Measurements from ENCODE around the gene DPH1. TPM values are rescaled to one million over a fixed set of nuclear protein-coding genes. Genes with fewer than 3 reads are reported as not detected.

Gene DPH1
- total RNA-seq, 4 donors from 2014 or later, result 58.7 to 115 (median 66.3) TPM

DNA sequence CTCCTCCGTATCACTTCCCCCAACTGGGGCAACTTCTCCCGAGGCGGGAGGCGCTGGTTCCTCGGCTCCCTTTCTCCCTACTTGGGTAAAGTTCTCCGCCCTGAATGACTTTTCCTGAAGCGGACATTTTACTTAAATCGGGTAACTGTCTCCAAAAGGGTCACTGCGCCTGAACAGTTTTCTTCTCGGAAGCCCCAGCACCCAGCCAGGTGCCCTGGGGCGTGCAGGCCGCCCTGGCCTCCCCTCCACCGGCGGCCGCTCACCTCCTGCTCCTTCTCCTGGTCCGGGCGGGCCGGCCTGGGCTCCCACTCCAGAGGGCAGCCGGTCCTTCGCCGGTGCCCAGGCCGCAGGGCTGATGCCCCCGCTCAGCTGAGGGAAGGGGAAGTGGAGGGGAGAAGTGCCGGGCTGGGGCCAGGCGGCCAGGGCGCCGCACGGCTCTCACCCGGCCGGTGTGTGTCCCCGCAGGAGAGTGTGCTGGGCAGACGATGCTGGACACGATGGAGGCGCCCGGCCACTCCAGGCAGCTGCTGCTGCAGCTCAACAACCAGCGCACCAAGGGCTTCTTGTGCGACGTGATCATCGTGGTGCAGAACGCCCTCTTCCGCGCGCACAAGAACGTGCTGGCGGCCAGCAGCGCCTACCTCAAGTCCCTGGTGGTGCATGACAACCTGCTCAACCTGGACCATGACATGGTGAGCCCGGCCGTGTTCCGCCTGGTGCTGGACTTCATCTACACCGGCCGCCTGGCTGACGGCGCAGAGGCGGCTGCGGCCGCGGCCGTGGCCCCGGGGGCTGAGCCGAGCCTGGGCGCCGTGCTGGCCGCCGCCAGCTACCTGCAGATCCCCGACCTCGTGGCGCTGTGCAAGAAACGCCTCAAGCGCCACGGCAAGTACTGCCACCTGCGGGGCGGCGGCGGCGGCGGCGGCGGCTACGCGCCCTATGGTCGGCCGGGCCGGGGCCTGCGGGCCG lies 26.5 kb downstream of the DPH1 start:
- 45% methylated on average over 43 of the region's 85 CpGs for WGBS
- H3K36me3 ChIP-seq, result peaks cover 10% of the 10 kb centered on the region
- peak overlapping the region; percentile 65 for H3K4me3 ChIP-seq
- H3K9me3 ChIP-seq, result no peaks in the 10 kb centered on the region
- H3K27me3 ChIP-seq, result peaks cover 20% of the 10 kb centered on the region
- peaks cover 81% of the 10 kb centered on the region for H3K4me1 ChIP-seq
- peak in 1 of 2 donors; percentile 64 for DNase-seq (ENCODE audit: low spot score in 2 of 2)
- peak overlapping the region; percentile 85 for H3K27ac ChIP-seq
- TF ChIP-seq EP300 (IDR thresholded peaks at IDR 0.05) (no peak), POLR2AphosphoS5 (IDR thresholded peaks at IDR 0.05) (peak in 1 of 3 donors; percentile 9)

DNA sequence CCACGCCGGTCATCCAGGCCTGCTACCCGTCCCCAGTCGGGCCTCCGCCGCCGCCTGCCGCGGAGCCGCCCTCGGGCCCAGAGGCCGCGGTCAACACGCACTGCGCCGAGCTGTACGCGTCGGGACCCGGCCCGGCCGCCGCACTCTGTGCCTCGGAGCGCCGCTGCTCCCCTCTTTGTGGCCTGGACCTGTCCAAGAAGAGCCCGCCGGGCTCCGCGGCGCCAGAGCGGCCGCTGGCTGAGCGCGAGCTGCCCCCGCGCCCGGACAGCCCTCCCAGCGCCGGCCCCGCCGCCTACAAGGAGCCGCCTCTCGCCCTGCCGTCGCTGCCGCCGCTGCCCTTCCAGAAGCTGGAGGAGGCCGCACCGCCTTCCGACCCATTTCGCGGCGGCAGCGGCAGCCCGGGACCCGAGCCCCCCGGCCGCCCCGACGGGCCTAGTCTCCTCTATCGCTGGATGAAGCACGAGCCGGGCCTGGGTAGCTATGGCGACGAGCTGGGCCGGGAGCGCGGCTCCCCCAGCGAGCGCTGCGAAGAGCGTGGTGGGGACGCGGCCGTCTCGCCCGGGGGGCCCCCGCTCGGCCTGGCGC lies 27.3 kb downstream of the DPH1 start:
- WGBS, result 54% methylated on average over 13 of the region's 81 CpGs
- peaks cover 19% of the 10 kb centered on the region for H3K27me3 ChIP-seq
- TF ChIP-seq EP300 (IDR thresholded peaks at IDR 0.05) (no peak), CTCF (IDR thresholded peaks at IDR 0.05) (no peak), POLR2A (IDR thresholded peaks at IDR 0.05) (no peak)

DNA sequence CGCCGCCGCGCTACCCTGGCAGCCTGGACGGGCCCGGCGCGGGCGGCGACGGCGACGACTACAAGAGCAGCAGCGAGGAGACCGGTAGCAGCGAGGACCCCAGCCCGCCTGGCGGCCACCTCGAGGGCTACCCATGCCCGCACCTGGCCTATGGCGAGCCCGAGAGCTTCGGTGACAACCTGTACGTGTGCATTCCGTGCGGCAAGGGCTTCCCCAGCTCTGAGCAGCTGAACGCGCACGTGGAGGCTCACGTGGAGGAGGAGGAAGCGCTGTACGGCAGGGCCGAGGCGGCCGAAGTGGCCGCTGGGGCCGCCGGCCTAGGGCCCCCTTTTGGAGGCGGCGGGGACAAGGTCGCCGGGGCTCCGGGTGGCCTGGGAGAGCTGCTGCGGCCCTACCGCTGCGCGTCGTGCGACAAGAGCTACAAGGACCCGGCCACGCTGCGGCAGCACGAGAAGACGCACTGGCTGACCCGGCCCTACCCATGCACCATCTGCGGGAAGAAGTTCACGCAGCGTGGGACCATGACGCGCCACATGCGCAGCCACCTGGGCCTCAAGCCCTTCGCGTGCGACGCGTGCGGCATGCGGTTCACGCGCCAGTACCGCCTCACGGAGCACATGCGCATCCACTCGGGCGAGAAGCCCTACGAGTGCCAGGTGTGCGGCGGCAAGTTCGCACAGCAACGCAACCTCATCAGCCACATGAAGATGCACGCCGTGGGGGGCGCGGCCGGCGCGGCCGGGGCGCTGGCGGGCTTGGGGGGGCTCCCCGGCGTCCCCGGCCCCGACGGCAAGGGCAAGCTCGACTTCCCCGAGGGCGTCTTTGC lies 28.0 kb downstream of the DPH1 start:
- Histone ChIP-seq H3K36me3 (peaks cover 12% of the 10 kb centered on the region), H3K27me3 (peaks cover 18% of the 10 kb centered on the region), H3K9me3 (no peaks in the 10 kb centered on the region), H3K4me3 (peak overlapping the region; percentile 65), H3K27ac (peak overlapping the region; percentile 59), H3K4me1 (peaks cover 83% of the 10 kb centered on the region)
- WGBS, result 81% methylated on average over 43 of the region's 98 CpGs
- TF ChIP-seq POLR2AphosphoS5 (IDR thresholded peaks at IDR 0.05) (no peak), EP300 (IDR thresholded peaks at IDR 0.05) (no peak), POLR2A (IDR thresholded peaks at IDR 0.05) (no peak), CTCF (IDR thresholded peaks at IDR 0.05) (no peak)
- peak in 1 of 2 donors; percentile 67 for DNase-seq (ENCODE audit: low spot score in 2 of 2)

More for the DNA sequence above, 27.3 kb downstream of the DPH1 start:
- Histone ChIP-seq H3K9me3 (no peaks in the 10 kb centered on the region), H3K27ac (peak overlapping the region; percentile 59), H3K4me3 (peak overlapping the region; percentile 65), H3K36me3 (peaks cover 10% of the 10 kb centered on the region), H3K4me1 (peaks cover 76% of the 10 kb centered on the region)
- peak in 1 of 2 donors; percentile 62 for DNase-seq (ENCODE audit: low spot score in 2 of 2)

- no peaks in the 10 kb centered on the region for H3K9me3 ChIP-seq
- peak in 1 of 2 donors; percentile 88 for DNase-seq (ENCODE audit: low spot score in 2 of 2)
- peak overlapping the region; percentile 36 for H3K27ac ChIP-seq
- peaks cover 21% of the 10 kb centered on the region for H3K36me3 ChIP-seq
- WGBS, result 38% methylated on average over 29 of the region's 78 CpGs
- H3K27me3 ChIP-seq, result peaks cover 11% of the 10 kb centered on the region
- peak overlapping the region; percentile 65 for H3K4me3 ChIP-seq
- peak; percentile 35 to 67 for TF ChIP-seq CTCF (IDR thresholded peaks at IDR 0.05)
- no peak for TF ChIP-seq POLR2A (IDR thresholded peaks at IDR 0.05)
- peaks cover 83% of the 10 kb centered on the region for H3K4me1 ChIP-seq
These were observed 28.9 kb downstream of the DPH1 start for GRCh38 chr17:2058586-2059546.
